ENCODE data around the gene ZNF775. TPM values are rescaled to one million over a fixed set of nuclear protein-coding genes. Genes with fewer than 3 reads are reported as not detected.
A peak's percentile ranks its signal among the peaks of the same experiment; 100 is the strongest.

Gene ZNF775
- total and polyA plus RNA-seq, 8 donors: 4.0 to 11.7 (median 5.8) TPM

- Histone ChIP-seq H3K36me3 (peaks cover 0 to 28% of the 10 kb centered on the region in 2 donors), H3K27ac (peak within 1 kb of the TSS; percentile 96), H3K9me3 (no peaks in the 10 kb centered on the region), H3K4me1 (peaks cover 18 to 55% of the 10 kb centered on the region in 2 donors), H3K27me3 (no peaks in the 10 kb centered on the region), H3K4me3 (peak within 1 kb of the TSS; percentile 88 to 92)
- peak; percentile 83 to 98 (median 92) for DNase-seq
- peak; percentile 84 for ATAC-seq
- no peak for TF ChIP-seq CTCF (IDR thresholded peaks at IDR 0.05)
- intact Hi-C loops (cut with DNase I): no loop called here
Measured at GRCh38 chr7:150368096-150368883, 10.8 kb upstream of the ZNF775 start, which contains the start of gene REPIN1. REPIN1 (plus strand) TSS chr7:150368822; CDS start chr7:150369712, 890 bp downstream.

- TF ChIP-seq CTCF (IDR thresholded peaks at IDR 0.05): no peak
- H3K27ac ChIP-seq: peak overlapping the region; percentile 96
- peaks cover 18 to 51% of the 10 kb centered on the region in 2 donors for H3K4me1 ChIP-seq
- intact Hi-C loops (cut with DNase I): no loop called here
- no peaks in the 10 kb centered on the region for H3K27me3 ChIP-seq
- ATAC-seq (peak; percentile 58), DNase-seq (peak in 3 of 4 donors; percentile 72 to 92 (median 75))
- peaks cover 0 to 36% of the 10 kb centered on the region in 2 donors for H3K36me3 ChIP-seq
- no peaks in the 10 kb centered on the region for H3K9me3 ChIP-seq
- peak overlapping the region; percentile 88 to 92 for H3K4me3 ChIP-seq
Measured at GRCh38 chr7:150368884-150369747, 10.0 kb upstream of the ZNF775 start.

- H3K27ac ChIP-seq: peak overlapping the region; percentile 96
- no peaks in the 10 kb centered on the region for H3K9me3 ChIP-seq
- H3K36me3 ChIP-seq: peaks cover 0 to 41% of the 10 kb centered on the region in 2 donors
- no peak for DNase-seq
- intact Hi-C loops (cut with DNase I): no loop called here
- peak overlapping the region; percentile 88 to 92 for H3K4me3 ChIP-seq
- no peaks in the 10 kb centered on the region for H3K27me3 ChIP-seq
- TF ChIP-seq CTCF (IDR thresholded peaks at IDR 0.05): no peak
- peak; percentile 23 for ATAC-seq
- H3K4me1 ChIP-seq: peaks cover 18 to 46% of the 10 kb centered on the region in 2 donors
Measured at GRCh38 chr7:150369748-150370501, 9.2 kb upstream of the ZNF775 start.

- peak overlapping the region in 1 of 2 donors; percentile 96 for H3K27ac ChIP-seq
- H3K36me3 ChIP-seq: peaks cover 0 to 41% of the 10 kb centered on the region in 2 donors
- no peaks in the 10 kb centered on the region for H3K9me3 ChIP-seq
- TF ChIP-seq CTCF (IDR thresholded peaks at IDR 0.05): no peak
- ATAC-seq: no peak
- no peaks in the 10 kb centered on the region for H3K27me3 ChIP-seq
- DNase-seq: no peak
- no peak overlapping the region for H3K4me3 ChIP-seq
- intact Hi-C loops (cut with DNase I): no loop called here
- H3K4me1 ChIP-seq: peaks cover 18 to 46% of the 10 kb centered on the region in 2 donors
Measured at GRCh38 chr7:150370612-150371071, 8.5 kb upstream of the ZNF775 start.
